Colonic mucosa (tissue), 4 donors: ENCODE data around the gene PFKL. TPM values are rescaled to one million over a fixed set of nuclear protein-coding genes. Genes with fewer than 3 reads are reported as not detected.

Experiments
- DNase-seq: peaks from one replicate; pipeline ENCODE4 v3.0.0-alpha.2; 2020
- H3K27ac ChIP-seq: fragments of 200-600 bp; one replicate; pipeline ENCODE4 v1.8.0; 2021
- H3K27me3 ChIP-seq: fragments of 200-600 bp; one replicate; pipeline ENCODE4 v1.8.0; 2021
- H3K36me3 ChIP-seq: fragments of 200-600 bp; one replicate; pipeline ENCODE4 v1.8.0; 2021
- H3K4me1 ChIP-seq: fragments of 200-600 bp; one replicate; pipeline ENCODE4 v1.8.0; 2021; ENCODE audit warnings: mild to moderate bottlenecking
- H3K4me3 ChIP-seq: fragments of 200-600 bp; one replicate; pipeline ENCODE4 v1.8.0; 2021
- H3K9ac ChIP-seq, 2 donors: one replicate each; pipeline ENCODE4 v1.7.0; 2013; ENCODE audit warnings: control low read depth in 2 of 2, low read depth in 2 of 2, low read length in 2 of 2
- H3K9me3 ChIP-seq: fragments of 200-600 bp; one replicate; pipeline ENCODE4 v1.8.0; 2021
- intact Hi-C: fragments of 100-400 bp; cut with DNase I; formaldehyde crosslinking; loops from one replicate; pipeline ENCODE4 v1.14.1; 2022
- total RNA-seq, 2 donors: library from RNA; stranded (reverse); fragmentation: NEBNext Ultra II Directional in 1 of 2; extraction: Animal tissue kit (Norgen Biotek cat#: 25700) in 1 of 2; gene quantifications; one replicate each; pipeline ENCODE4 v1.2.1, GENCODE V29; 2021
- TF ChIP-seq, protein P1 (sequence below): fragments of 200-600 bp; IDR thresholded peaks from one replicate; pipeline ENCODE4 v1.8.0; 2022; ENCODE audit warnings: antibody characterized with exemption, mild to moderate bottlenecking
- donor health status: healthy.
- donor health status: DM: no; HTN: no; CAD: no.
- donor health status: DM: no; HTN: no; CAD: no.

The PFKL gene
- total RNA-seq, 2 donors from 2014 or later, result 300 to 332 TPM

DNA sequence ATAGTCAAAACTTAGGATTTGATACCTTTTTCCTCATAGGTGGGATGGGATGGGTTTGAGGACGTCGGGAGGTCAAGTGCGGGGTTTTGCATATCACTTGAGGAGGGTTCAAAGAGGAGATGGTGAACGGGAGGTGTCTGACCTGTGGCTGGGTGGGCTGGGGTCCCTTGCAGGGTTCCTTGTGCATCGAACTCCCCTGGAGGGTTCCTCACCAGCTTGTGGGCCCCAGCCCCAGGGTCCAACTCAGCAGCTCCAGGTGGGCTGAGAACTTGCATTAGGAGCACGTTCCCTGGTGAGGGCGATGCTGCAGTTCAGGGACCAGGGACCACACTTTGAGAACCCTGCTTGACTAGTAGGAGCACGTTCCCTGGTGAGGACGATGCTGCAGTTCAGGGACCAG, 76.8 kb downstream of the PFKL start:
- H3K36me3 ChIP-seq, result no peaks in the 10 kb centered on the region
- TF ChIP-seq, protein P1, sequence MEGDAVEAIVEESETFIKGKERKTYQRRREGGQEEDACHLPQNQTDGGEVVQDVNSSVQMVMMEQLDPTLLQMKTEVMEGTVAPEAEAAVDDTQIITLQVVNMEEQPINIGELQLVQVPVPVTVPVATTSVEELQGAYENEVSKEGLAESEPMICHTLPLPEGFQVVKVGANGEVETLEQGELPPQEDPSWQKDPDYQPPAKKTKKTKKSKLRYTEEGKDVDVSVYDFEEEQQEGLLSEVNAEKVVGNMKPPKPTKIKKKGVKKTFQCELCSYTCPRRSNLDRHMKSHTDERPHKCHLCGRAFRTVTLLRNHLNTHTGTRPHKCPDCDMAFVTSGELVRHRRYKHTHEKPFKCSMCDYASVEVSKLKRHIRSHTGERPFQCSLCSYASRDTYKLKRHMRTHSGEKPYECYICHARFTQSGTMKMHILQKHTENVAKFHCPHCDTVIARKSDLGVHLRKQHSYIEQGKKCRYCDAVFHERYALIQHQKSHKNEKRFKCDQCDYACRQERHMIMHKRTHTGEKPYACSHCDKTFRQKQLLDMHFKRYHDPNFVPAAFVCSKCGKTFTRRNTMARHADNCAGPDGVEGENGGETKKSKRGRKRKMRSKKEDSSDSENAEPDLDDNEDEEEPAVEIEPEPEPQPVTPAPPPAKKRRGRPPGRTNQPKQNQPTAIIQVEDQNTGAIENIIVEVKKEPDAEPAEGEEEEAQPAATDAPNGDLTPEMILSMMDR, result no peak
- no peaks in the 10 kb centered on the region for H3K27me3 ChIP-seq
- no peak for DNase-seq
- no peaks in the 10 kb centered on the region for H3K9me3 ChIP-seq
- no peak overlapping the region for H3K4me3 ChIP-seq
- H3K27ac ChIP-seq, result no peak overlapping the region
- intact Hi-C loops, result no loop called here
- H3K9ac ChIP-seq, result no peak overlapping the region
- H3K4me1 ChIP-seq, result no peaks in the 10 kb centered on the region

Other genes starting within 250 kb of the PFKL start
- 1 to 10 TPM; 2.3 to 3.1 TPM for gene PWP2, start 192.7 kb upstream of the PFKL start, total RNA-seq
- 10 to 100 TPM in 1 of 2 donors, 1 to 10 TPM in 1; 6.5 to 10.6 TPM for gene GATD3, start 166.4 kb upstream of the PFKL start, total RNA-seq
- gene ICOSLG, start 59.1 kb upstream of the PFKL start, total RNA-seq, result 1 to 10 TPM; 4.0 to 4.9 TPM
- gene DNMT3L, start 38.2 kb upstream of the PFKL start, total RNA-seq, result not detected
- under 1 TPM in 1 of 2 donors, not detected in 1; 0.11 TPM for gene AIRE, start 14.2 kb upstream of the PFKL start, total RNA-seq
- 10 to 100 TPM; 19.8 to 21.4 TPM for gene CFAP410, start 39.3 kb downstream of the PFKL start, total RNA-seq
- gene TRPM2, start 53.6 kb downstream of the PFKL start, total RNA-seq, result 1 to 10 TPM; 2.6 to 4.2 TPM
- 1 to 10 TPM; 2.0 to 2.7 TPM for gene LRRC3, start 155.5 kb downstream of the PFKL start, total RNA-seq
- gene KRTAP10-1, start 240.1 kb downstream of the PFKL start, total RNA-seq, result not detected